Right lobe of liver (tissue), 6 donors: ENCODE data around the gene RFX4. TPM values are rescaled to one million over a fixed set of nuclear protein-coding genes. Genes with fewer than 3 reads are reported as not detected.

Source experiments
- ATAC-seq, 4 donors: fragments of 200-7000 bp; cut with Tn5 transposase; one replicate each; pipeline ENCODE4 v1.9.1; 2020; ENCODE audit warnings: mild to moderate bottlenecking in 4 of 4, moderate library complexity in 4 of 4
- DNase-seq, 3 donors: peaks; one replicate each; pipeline ENCODE4 v3.0.0-alpha.2; 2020
- H3K27ac ChIP-seq, 3 donors: fragments of 200-600 bp; one replicate each; pipeline ENCODE4 v1.8.0; 2022
- H3K27me3 ChIP-seq, 2 donors: fragments of 200-600 bp; one replicate each; pipeline ENCODE4 v1.8.0; 2022
- H3K36me3 ChIP-seq, 4 donors: fragments of 200-600 bp; sonication (generic) in 1 of 4; one replicate each; pipeline versions ENCODE4 v1.5.1 to v1.8.0; 2017 to 2022; ENCODE audit warnings: control low read depth in 1 of 4
- H3K4me1 ChIP-seq, 4 donors: fragments of 200-600 bp; sonication (generic) in 1 of 4; one replicate each; pipeline versions ENCODE4 v1.5.1 to v1.8.0; 2017 to 2022; ENCODE audit warnings: control low read depth in 1 of 4
- H3K4me3 ChIP-seq, 3 donors: fragments of 200-600 bp; one replicate each; pipeline ENCODE4 v1.8.0; 2022
- H3K9me3 ChIP-seq, 4 donors: fragments of 200-600 bp; sonication (generic) in 1 of 4; one replicate each; pipeline versions ENCODE4 v1.5.1 to v1.8.0; 2017 to 2022; ENCODE audit warnings: control low read depth in 1 of 4
- CTCF ChIP-seq, 4 donors: fragments of 200-600 bp in 3 of 4; fragments of 450-650 bp in 1 of 4; IDR thresholded peaks; one replicate each; pipeline versions ENCODE4 v1.5.1 to v1.8.0; 2016 to 2022; ENCODE audit warnings: antibody characterized with exemption in 4 of 4, mild to moderate bottlenecking in 2 of 4
- POLR2A ChIP-seq: fragments of 450-650 bp; IDR thresholded peaks from one replicate; pipeline ENCODE4 v1.6.1; 2017; ENCODE audit warnings: antibody characterized with exemption, mild to moderate bottlenecking
- WGBS: methylation state at CpG from one replicate; pipeline ENCODE4 v1.1.6; 2018; ENCODE audit warnings: low coverage, low lambda C conversion rate; ENCODE audit not compliant: insufficient coverage; ENCODE audit errors: missing lambda C conversion rate; 5-methylcytosine and 5-hydroxymethylcytosine counted together
- intact Hi-C, 2 donors: fragments of 100-400 bp; cut with DNase I; formaldehyde crosslinking; loops; one replicate each; pipeline versions ENCODE4 v1.11.2 to v1.14.1; 2022
- total RNA-seq, 6 experiments: library from RNA; depleted of rRNA in 2 of 6; stranded (reverse); fragments of >200 nt in 2 of 6; fragmentation: NEBNext Ultra II Directional in 3 of 6; extraction: Animal tissue kit (Norgen Biotek cat#: 25700) in 3 of 6; gene quantifications; one replicate each; pipeline versions ENCODE4 v1.1.0 to v1.2.4, GENCODE V29; 2016 to 2023
- donor health status: DM: no; HTN: yes; CAD: no.
- donor health status: DM: no; HTN: no; CAD: no.
- donor health status: DM: no; HTN: no; CAD: no.
- donor health status: DM: no; HTN: yes; CAD: no.
- donor health status: DM: no; HTN: yes; CAD: no.

Gene RFX4
- total RNA-seq, 6 experiments from 2014 or later, result not detected

GRCh38 chr12:106580671-106581508 lies 1.9 kb upstream of the RFX4 start:
- Histone ChIP-seq H3K36me3 (no peaks in the 10 kb centered on the region), H3K9me3 (no peaks in the 10 kb centered on the region), H3K27me3 (peaks cover 14 to 31% of the 10 kb centered on the region in 2 donors), H3K4me1 (peaks cover 0 to 26% (median 4%) of the 10 kb centered on the region in 4 donors), H3K4me3 (no peak overlapping the region), H3K27ac (no peak overlapping the region)
- peak in 2 of 4 donors; percentile 13 to 19 for ATAC-seq
- 3% methylated on average over 25 of the region's 58 CpGs for WGBS
- no peak for TF ChIP-seq POLR2A
- TF ChIP-seq CTCF (IDR thresholded peaks at IDR 0.05), result no peak
- DNase-seq, result no peak
- intact Hi-C loops, result no loop called here

GRCh38 chr12:106581543-106582248 lies 1.1 kb upstream of the RFX4 start:
- Histone ChIP-seq H3K36me3 (no peaks in the 10 kb centered on the region), H3K9me3 (no peaks in the 10 kb centered on the region), H3K4me3 (no peak overlapping the region), H3K27me3 (peaks cover 14 to 31% of the 10 kb centered on the region in 2 donors), H3K4me1 (peaks cover 0 to 30% (median 4%) of the 10 kb centered on the region in 4 donors), H3K27ac (no peak overlapping the region)
- DNase-seq, result no peak
- intact Hi-C loops, result no loop called here
- 5% methylated on average over 13 of the region's 52 CpGs for WGBS
- TF ChIP-seq POLR2A (no peak), CTCF (IDR thresholded peaks at IDR 0.05) (no peak)
- ATAC-seq, result peak; percentile 21 to 58 (median 40)

GRCh38 chr12:106582249-106582591 lies 584 bp upstream of the RFX4 start:
- intact Hi-C loops, result no loop called here
- no peak overlapping the region for H3K27ac ChIP-seq
- no peaks in the 10 kb centered on the region for H3K36me3 ChIP-seq
- WGBS, result 7% methylated on average over 11 of the region's 16 CpGs
- ATAC-seq (no peak), DNase-seq (no peak)
- H3K4me1 ChIP-seq, result peaks cover 0 to 30% (median 4%) of the 10 kb centered on the region in 4 donors
- TF ChIP-seq POLR2A (no peak), CTCF (IDR thresholded peaks at IDR 0.05) (no peak)
- H3K27me3 ChIP-seq, result peaks cover 14 to 31% of the 10 kb centered on the region in 2 donors
- no peak overlapping the region for H3K4me3 ChIP-seq
- no peaks in the 10 kb centered on the region for H3K9me3 ChIP-seq

GRCh38 chr12:106583242-106584103 lies 669 bp downstream of the RFX4 start:
- no peak for DNase-seq
- H3K27ac ChIP-seq, result no peak overlapping the region
- intact Hi-C loops, result no loop called here
- H3K4me3 ChIP-seq, result no peak overlapping the region
- ATAC-seq, result peak in 1 of 4 donors; percentile 13
- no peak for TF ChIP-seq POLR2A
- TF ChIP-seq CTCF (IDR thresholded peaks at IDR 0.05), result no peak
- no peaks in the 10 kb centered on the region for H3K36me3 ChIP-seq
- WGBS, result 4% methylated on average over 26 of the region's 60 CpGs
- no peaks in the 10 kb centered on the region for H3K9me3 ChIP-seq
- H3K27me3 ChIP-seq, result peaks cover 20 to 31% of the 10 kb centered on the region in 2 donors
- peaks cover 0 to 30% (median 4%) of the 10 kb centered on the region in 4 donors for H3K4me1 ChIP-seq
